Measurements from ENCODE around the gene EIF3I.

DNA sequence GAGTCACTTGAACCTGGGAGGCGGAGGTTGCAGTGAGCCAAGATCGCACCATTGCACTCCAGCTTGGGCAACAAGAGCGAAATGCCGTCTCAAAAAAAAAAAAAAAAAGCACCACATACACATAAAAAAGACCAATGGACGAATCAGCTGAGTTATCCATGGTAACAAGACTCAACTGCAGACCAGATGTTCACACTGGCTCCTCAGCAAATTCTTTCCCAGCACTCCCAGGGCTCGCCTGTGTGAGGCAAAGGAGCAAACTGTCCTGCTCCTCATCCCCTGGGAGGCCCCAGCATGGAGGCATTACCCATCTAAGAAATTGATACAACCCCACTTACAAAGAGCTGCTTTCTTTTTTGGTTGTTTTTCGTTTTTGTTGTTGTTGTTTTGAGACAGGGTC, 3.2 kb upstream of the EIF3I start:
- TF ChIP-seq, protein P1, sequence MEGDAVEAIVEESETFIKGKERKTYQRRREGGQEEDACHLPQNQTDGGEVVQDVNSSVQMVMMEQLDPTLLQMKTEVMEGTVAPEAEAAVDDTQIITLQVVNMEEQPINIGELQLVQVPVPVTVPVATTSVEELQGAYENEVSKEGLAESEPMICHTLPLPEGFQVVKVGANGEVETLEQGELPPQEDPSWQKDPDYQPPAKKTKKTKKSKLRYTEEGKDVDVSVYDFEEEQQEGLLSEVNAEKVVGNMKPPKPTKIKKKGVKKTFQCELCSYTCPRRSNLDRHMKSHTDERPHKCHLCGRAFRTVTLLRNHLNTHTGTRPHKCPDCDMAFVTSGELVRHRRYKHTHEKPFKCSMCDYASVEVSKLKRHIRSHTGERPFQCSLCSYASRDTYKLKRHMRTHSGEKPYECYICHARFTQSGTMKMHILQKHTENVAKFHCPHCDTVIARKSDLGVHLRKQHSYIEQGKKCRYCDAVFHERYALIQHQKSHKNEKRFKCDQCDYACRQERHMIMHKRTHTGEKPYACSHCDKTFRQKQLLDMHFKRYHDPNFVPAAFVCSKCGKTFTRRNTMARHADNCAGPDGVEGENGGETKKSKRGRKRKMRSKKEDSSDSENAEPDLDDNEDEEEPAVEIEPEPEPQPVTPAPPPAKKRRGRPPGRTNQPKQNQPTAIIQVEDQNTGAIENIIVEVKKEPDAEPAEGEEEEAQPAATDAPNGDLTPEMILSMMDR (IDR thresholded peaks at IDR 0.05), result no peak
- TF ChIP-seq POLR2AphosphoS5 (IDR thresholded peaks at IDR 0.05), result no peak
